Daoy (cell line): ENCODE measurements around the gene CATSPERZ. TPM values are rescaled to one million over a fixed set of nuclear protein-coding genes. Genes with fewer than 3 reads are reported as not detected.
A peak's percentile ranks its signal among the peaks of the same experiment; 100 is the strongest.

Experiments
- DNase-seq: peaks from one replicate; pipeline ENCODE4 v3.0.0-alpha.2; 2015; ENCODE audit warnings: low read depth
- total RNA-seq: library from RNA; depleted of rRNA; stranded (reverse); fragments of >200 nt; shearing (Covaris generic); gene quantifications from 2 replicates; pipeline ENCODE4 v1.2.3, GENCODE V29; 2014; rRNA removed

The CATSPERZ gene
- total RNA-seq = 0.23 and 6.0 TPM in 2 replicates

GRCh38 chr11:64299847-64300648 lies at the start of gene CATSPERZ:
Gene CATSPERZ, plus strand, starts transcription at chr11:64300358. Its CDS starts 53 bp downstream, at chr11:64300411.
- no peak for DNase-seq

GRCh38 chr11:64250415-64251015 lies 49.6 kb upstream of the CATSPERZ start:
- no peak for DNase-seq

GRCh38 chr11:64251016-64251752 lies 49.0 kb upstream of the CATSPERZ start, which contains the start of gene PLCB3:
Gene PLCB3, plus strand, starts transcription at chr11:64251530. Its CDS starts 120 bp downstream, at chr11:64251650.
- peak; percentile 53 for DNase-seq

- no peak for DNase-seq
Measured at GRCh38 chr11:64251753-64252002, 48.5 kb upstream of the CATSPERZ start.

- DNase-seq = peak; percentile 54
Measured at GRCh38 chr11:64252003-64252872, 47.9 kb upstream of the CATSPERZ start.

GRCh38 chr11:64253043-64253442 lies 47.1 kb upstream of the CATSPERZ start:
- no peak for DNase-seq

- no peak for DNase-seq
Measured at GRCh38 chr11:64253481-64253880, 46.7 kb upstream of the CATSPERZ start.

GRCh38 chr11:64254326-64254725 lies 45.8 kb upstream of the CATSPERZ start:
- no peak for DNase-seq

- DNase-seq = no peak
Measured at GRCh38 chr11:64255135-64256128, 44.7 kb upstream of the CATSPERZ start.

GRCh38 chr11:64256300-64256699 lies 43.9 kb upstream of the CATSPERZ start:
- no peak for DNase-seq

GRCh38 chr11:64258356-64258755 lies 41.8 kb upstream of the CATSPERZ start:
- no peak for DNase-seq

- DNase-seq = no peak
Measured at GRCh38 chr11:64258946-64259532, 41.1 kb upstream of the CATSPERZ start.

- no peak for DNase-seq
Measured at GRCh38 chr11:64259533-64260067, 40.6 kb upstream of the CATSPERZ start.

- DNase-seq = no peak
Measured at GRCh38 chr11:64260147-64260708, 39.9 kb upstream of the CATSPERZ start.

GRCh38 chr11:64261556-64262080 lies 38.5 kb upstream of the CATSPERZ start:
- DNase-seq = no peak

GRCh38 chr11:64262271-64263002 lies 37.7 kb upstream of the CATSPERZ start:
- DNase-seq = no peak

GRCh38 chr11:64263021-64263946 lies 36.9 kb upstream of the CATSPERZ start:
- peak; percentile 77 for DNase-seq
